ENCODE data around the gene BCLAF1. TPM values are rescaled to one million over a fixed set of nuclear protein-coding genes. Genes with fewer than 3 reads are reported as not detected.

BCLAF1 gene
- polyA plus RNA-seq, 3 donors: 32.5 to 75.8 (median 47.0) TPM

DNA sequence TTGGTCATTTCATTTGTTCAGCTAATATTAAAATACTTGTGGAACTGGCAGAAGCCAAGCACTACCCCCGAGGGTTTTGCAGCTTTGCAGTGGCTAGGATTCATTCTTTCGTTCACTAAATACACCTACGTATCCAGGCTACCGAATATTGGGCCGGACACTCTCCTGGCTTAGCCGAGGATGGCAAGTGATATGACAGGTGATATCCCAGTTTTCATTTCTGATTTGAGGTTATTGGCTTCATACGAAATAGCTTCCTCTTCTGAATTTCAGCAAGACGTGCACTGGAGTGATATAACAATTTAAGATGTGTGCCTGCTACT lies 39.0 kb downstream of the BCLAF1 start:
- DNase-seq: peak in 1 of 3 donors; percentile 6
- Histone ChIP-seq H3K9ac (ENCODE audit: insufficient read depth, low read length, poor library complexity, severe bottlenecking) (peak overlapping the region; percentile 62), H3K27me3 (ENCODE audit: control insufficient read depth in 2 of 2, insufficient read depth in 2 of 2, low read length in 2 of 2) (no peaks in the 10 kb centered on the region), H4K20me1 (ENCODE audit: insufficient read depth, low read length) (peaks cover 26% of the 10 kb centered on the region), H3K27ac (ENCODE audit: low read depth in 1 of 2, low read length in 2 of 2) (peak overlapping the region; percentile 7 to 73), H3K4me3 (replicated peaks in 1 of 3; ENCODE audit: low read depth in 2 of 3, low read length in 3 of 3) (peak overlapping the region; percentile 79 to 99 (median 86)), H3K36me3 (replicated peaks in 1 of 2; ENCODE audit: control insufficient read depth in 1 of 2, insufficient read depth in 2 of 2, low read length in 2 of 2) (peaks cover 0 to 13% of the 10 kb centered on the region in 2 donors), H2AFZ (ENCODE audit: insufficient read depth, low read depth, low read length, poor library complexity, severe bottlenecking) (peak overlapping the region; percentile 97), H3K79me2 (ENCODE audit: insufficient read depth, low read length) (peaks cover 45% of the 10 kb centered on the region), H3K4me1 (ENCODE audit: control insufficient read depth in 1 of 2, insufficient read depth in 2 of 2, low read length in 2 of 2) (peaks cover 16 to 23% of the 10 kb centered on the region in 2 donors), H3K4me2 (replicated peaks; ENCODE audit: extremely low read depth, low read length, poor library complexity, severe bottlenecking) (peak overlapping the region; percentile 91), H3K9me3 (replicated peaks in 1 of 2; ENCODE audit: control insufficient read depth in 1 of 2, insufficient read depth in 1 of 2, low read length in 2 of 2) (no peaks in the 10 kb centered on the region)
- H3K4me3 Mint-ChIP-seq: peak overlapping the region; percentile 96 to 98
- peaks cover 0 to 1% (median 0%) of the 10 kb centered on the region in 3 donors for H3K27me3 Mint-ChIP-seq (ENCODE audit: low read depth in 3 of 3)
- H3K9me3 Mint-ChIP-seq: no peaks in the 10 kb centered on the region
- peaks cover 39% of the 10 kb centered on the region for H3K4me1 Mint-ChIP-seq
- H3K27ac Mint-ChIP-seq: peak overlapping the region; percentile 72 to 88 (median 85)
- no peak for TF ChIP-seq CTCF (IDR thresholded peaks at IDR 0.05)
- WGBS (ENCODE audit: insufficient coverage): 20% methylated on average over 1 of the region's 8 CpGs
- intact Hi-C loops (cut with micrococcal nuclease): loop anchor here in 1 of 2 donors (5.0 kb wide), 1 partner anchor 37 kb away; the partner anchor contains the start of gene BCLAF1
- peaks cover 12 to 29% of the 10 kb centered on the region in 2 donors for H3K36me3 Mint-ChIP-seq

DNA sequence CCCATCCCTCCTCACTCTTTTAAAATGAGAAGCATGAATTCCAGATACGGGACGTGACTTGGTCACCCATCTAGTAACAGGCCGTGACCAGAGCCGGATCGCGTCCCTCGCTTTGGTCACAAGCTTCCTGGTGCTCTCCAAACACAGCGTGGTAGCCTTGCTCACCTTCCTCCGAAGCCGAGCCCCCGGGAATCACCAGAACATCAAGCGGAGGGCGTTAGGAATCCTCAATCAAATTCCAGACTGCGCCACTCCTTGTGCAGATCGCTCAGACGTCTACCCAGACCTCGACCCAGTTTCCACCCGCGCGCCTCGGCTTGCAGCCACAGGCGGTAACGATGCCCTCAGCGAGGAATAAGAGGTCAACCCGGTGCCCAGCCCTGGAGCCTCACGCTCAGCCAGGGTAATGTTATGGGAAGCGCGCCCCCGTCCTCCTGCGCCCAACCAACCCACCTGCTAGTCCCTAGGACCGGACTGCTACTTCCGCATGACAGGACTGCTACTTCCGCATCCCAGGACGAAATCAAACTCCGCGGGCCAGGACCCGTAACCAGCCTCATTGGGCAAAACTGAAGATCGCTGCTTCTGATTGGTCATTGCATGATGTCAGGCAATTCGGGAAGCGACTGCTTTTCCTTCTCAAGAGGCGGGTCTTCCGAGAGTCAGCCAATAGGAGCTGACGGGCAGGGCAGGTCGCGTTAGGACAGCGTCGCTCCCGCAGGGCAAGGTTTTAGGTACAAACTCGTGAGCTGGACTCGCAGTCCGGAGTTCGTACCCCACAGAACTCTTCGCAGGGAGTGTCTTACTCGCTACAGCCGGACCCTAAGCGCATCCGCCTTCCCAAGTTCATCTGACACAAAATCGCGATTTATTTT lies 39.6 kb downstream of the BCLAF1 start, which contains the start of gene MTFR2:
TSS of gene MTFR2 (minus strand) at position 501 of the 875 bp plus-strand sequence. CDS start 1,212 bp downstream, outside the sequence.
- WGBS (ENCODE audit: insufficient coverage): under 1% methylated on average over 58 of the region's 59 CpGs
- H3K9ac ChIP-seq (ENCODE audit: insufficient read depth, low read length, poor library complexity, severe bottlenecking): peak within 1 kb of the TSS; percentile 62
- no peaks in the 10 kb centered on the region for H3K9me3 Mint-ChIP-seq
- no peaks in the 10 kb centered on the region for H3K9me3 ChIP-seq (replicated peaks in 1 of 2; ENCODE audit: control insufficient read depth in 1 of 2, insufficient read depth in 1 of 2, low read length in 2 of 2)
- H3K36me3 ChIP-seq (replicated peaks in 1 of 2; ENCODE audit: control insufficient read depth in 1 of 2, insufficient read depth in 2 of 2, low read length in 2 of 2): peaks cover 0 to 19% of the 10 kb centered on the region in 2 donors
- intact Hi-C loops (cut with micrococcal nuclease): loop anchor here in 1 of 2 donors (5.0 kb wide), 1 partner anchor 37 kb away; the partner anchor contains the start of gene BCLAF1
- H3K27me3 ChIP-seq (ENCODE audit: control insufficient read depth in 2 of 2, insufficient read depth in 2 of 2, low read length in 2 of 2): no peaks in the 10 kb centered on the region
- peaks cover 23% of the 10 kb centered on the region for H4K20me1 ChIP-seq (ENCODE audit: insufficient read depth, low read length)
- H3K4me1 ChIP-seq (ENCODE audit: control insufficient read depth in 1 of 2, insufficient read depth in 2 of 2, low read length in 2 of 2): peaks cover 16 to 22% of the 10 kb centered on the region in 2 donors
- peak within 1 kb of the TSS; percentile 75 to 90 (median 87) for H3K27ac Mint-ChIP-seq
- H3K4me3 Mint-ChIP-seq: peak within 1 kb of the TSS; percentile 96 to 98
- peak; percentile 98 to 100 (median 99) for DNase-seq
- H3K79me2 ChIP-seq (ENCODE audit: insufficient read depth, low read length): peaks cover 51% of the 10 kb centered on the region
- H3K27me3 Mint-ChIP-seq (ENCODE audit: low read depth in 3 of 3): peaks cover 0 to 1% (median 0%) of the 10 kb centered on the region in 3 donors
- no peak for TF ChIP-seq CTCF (IDR thresholded peaks at IDR 0.05)
- peak within 1 kb of the TSS; percentile 79 to 99 (median 86) for H3K4me3 ChIP-seq (replicated peaks in 1 of 3; ENCODE audit: low read depth in 2 of 3, low read length in 3 of 3)
- H3K36me3 Mint-ChIP-seq: peaks cover 17 to 30% of the 10 kb centered on the region in 2 donors
- H3K27ac ChIP-seq (ENCODE audit: low read depth in 1 of 2, low read length in 2 of 2): peak within 1 kb of the TSS; percentile 7 to 73
- peak within 1 kb of the TSS; percentile 91 for H3K4me2 ChIP-seq (replicated peaks; ENCODE audit: extremely low read depth, low read length, poor library complexity, severe bottlenecking)
- H3K4me1 Mint-ChIP-seq: peaks cover 34% of the 10 kb centered on the region
- peak within 1 kb of the TSS; percentile 97 for H2AFZ ChIP-seq (ENCODE audit: insufficient read depth, low read depth, low read length, poor library complexity, severe bottlenecking)
